HG03095 (cell line): ENCODE measurements around the gene UGT1A7.
"Not testable (repeated sequence)": the region's sequence is repeated elsewhere in the genome, so short reads cannot be mapped to it uniquely, and the experiment has no call there.

Experiments
- ATAC-seq: cut with Tn5 transposase; IDR thresholded peaks from one replicate; pipeline ENCODE4 v1.9.1; 2021; ENCODE audit warnings: moderate library complexity; ENCODE audit not compliant: unreplicated experiment

The UGT1A7 gene

GRCh38 chr2:233681521-233682099 is at the start of gene UGT1A7:
Gene UGT1A7, plus strand, starts transcription at chr2:233681901. Its CDS starts 37 bp downstream, at chr2:233681938.
- no peak for ATAC-seq

GRCh38 chr2:233636306-233636705 is 45.4 kb upstream of the UGT1A7 start, which contains the start of gene UGT1A10:
Gene UGT1A10, plus strand, starts transcription at chr2:233636448. Its CDS starts 75 bp downstream, at chr2:233636523.
- not testable (repeated sequence) for ATAC-seq

GRCh38 chr2:233638836-233639235 is 42.9 kb upstream of the UGT1A7 start:
- ATAC-seq, result no peak

DNA sequence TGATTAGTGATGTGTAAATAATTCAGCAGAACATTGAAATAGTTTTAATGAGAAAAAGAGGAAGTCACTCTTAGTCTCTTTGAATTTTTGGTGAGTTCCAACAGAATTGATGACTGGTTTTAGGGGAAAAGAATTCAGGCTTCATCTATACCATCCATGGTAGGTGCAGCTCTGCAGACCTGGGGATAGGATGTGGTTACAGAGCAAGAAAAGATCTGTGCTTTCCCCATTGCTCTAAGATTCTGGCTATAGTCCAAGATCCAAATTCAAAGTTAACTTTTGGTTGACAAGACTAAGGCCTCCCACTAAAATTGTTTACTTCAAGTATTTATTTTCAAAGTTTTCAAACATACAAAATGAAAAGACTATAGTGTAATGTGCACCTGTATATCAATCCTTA is 41.8 kb upstream of the UGT1A7 start:
- ATAC-seq, result no peak

- no peak for ATAC-seq
These were observed 38.6 kb upstream of the UGT1A7 start for GRCh38 chr2:233643128-233643527.

- ATAC-seq, result not testable (repeated sequence)
These were observed 35.7 kb upstream of the UGT1A7 start for GRCh38 chr2:233646033-233646432.

DNA sequence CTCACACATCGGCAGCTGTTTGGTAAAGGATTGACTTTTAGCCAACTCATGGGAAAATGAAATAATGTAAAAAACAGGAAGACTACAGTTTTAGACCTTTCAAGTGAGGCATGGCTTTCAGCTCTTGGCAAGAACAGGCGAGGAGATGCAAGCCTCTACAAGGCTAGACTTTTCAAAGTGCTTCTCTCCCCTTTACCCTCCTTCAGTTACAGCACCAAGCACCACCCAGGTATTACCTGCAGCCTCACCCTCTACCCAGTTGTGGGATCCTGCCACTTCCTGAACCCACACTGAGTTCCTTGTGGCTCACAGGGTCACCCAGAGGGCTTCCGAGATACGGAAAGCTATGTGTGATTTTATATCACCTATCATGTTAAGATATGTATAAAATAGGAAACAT is 30.7 kb upstream of the UGT1A7 start:
- no peak for ATAC-seq

DNA sequence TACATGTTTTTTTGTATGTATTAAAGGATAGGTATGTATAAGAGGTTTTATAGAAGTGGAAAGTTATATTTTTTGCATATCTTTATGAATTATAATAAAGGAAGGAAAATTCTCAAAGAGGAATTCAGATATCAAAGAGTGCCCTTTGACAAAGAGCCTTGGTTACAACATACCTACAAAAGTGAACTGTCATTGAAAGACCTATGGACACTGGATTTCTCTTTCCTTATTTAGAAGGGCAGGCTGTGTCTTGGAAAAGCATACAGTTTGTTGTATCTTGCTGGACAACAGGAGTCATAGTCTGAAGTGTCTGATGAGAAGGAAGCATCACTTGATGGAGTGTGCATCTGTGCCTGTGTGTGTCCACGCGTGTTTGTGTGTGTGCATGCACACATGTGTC is 30.3 kb upstream of the UGT1A7 start:
- no peak for ATAC-seq

GRCh38 chr2:233654501-233654900 is 27.2 kb upstream of the UGT1A7 start:
- no peak for ATAC-seq

- ATAC-seq, result no peak
These were observed 26.7 kb upstream of the UGT1A7 start for GRCh38 chr2:233655043-233655442.

DNA sequence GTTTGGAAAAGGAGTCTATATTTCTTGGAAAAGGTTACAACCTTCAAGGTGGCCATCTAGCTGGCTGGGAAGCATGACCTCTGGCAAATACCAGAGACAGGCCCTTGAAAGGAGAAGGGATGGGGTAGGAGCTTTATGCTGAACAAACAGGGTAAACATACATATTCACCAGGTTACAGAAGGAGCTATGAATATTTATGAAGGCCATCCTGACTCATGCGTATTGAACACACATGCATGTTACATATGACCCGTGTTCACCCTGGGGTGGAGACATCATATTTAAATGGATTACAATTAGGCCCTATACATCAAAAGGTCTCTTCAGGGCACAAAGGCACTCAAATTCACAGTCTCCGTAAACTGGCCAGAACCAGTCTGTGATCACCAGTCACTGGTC is 25.8 kb upstream of the UGT1A7 start:
- not testable (repeated sequence) for ATAC-seq

- ATAC-seq, result no peak
These were observed 25.3 kb upstream of the UGT1A7 start for GRCh38 chr2:233656443-233656842.

- ATAC-seq, result no peak
These were observed 23.1 kb upstream of the UGT1A7 start for GRCh38 chr2:233658610-233659009.

- ATAC-seq, result no peak
These were observed 17.8 kb upstream of the UGT1A7 start for GRCh38 chr2:233663911-233664310.

DNA sequence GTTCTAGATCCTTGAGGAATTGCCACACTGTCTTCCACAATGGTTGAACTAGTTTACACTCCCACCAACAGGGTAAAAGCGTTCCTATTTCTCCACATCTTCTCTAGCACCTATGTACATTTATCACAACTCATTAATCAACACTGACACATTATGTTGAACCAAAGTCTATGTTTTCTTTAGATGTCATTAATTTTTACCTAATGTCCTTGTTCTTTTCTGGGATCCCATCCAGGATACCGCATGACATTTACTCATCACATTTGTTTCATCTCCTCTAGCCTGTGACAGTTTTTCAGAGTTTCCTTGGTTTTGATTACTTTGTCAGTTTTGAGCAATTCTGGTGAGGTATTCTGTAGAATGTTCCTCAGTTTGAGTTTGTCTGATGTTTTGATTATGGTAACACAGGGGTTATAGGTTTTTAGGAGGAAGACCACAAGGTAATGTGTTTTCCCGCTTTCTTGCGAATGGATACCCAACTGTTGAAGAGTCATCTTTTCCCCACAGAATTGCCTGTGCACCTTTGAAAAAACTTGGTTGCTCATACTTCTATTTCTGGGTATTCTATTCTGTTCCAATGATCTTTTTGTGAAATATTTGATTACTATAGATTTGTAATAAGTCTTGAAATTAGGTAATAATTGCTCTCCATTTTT is 13.0 kb upstream of the UGT1A7 start:
- ATAC-seq, result no peak

DNA sequence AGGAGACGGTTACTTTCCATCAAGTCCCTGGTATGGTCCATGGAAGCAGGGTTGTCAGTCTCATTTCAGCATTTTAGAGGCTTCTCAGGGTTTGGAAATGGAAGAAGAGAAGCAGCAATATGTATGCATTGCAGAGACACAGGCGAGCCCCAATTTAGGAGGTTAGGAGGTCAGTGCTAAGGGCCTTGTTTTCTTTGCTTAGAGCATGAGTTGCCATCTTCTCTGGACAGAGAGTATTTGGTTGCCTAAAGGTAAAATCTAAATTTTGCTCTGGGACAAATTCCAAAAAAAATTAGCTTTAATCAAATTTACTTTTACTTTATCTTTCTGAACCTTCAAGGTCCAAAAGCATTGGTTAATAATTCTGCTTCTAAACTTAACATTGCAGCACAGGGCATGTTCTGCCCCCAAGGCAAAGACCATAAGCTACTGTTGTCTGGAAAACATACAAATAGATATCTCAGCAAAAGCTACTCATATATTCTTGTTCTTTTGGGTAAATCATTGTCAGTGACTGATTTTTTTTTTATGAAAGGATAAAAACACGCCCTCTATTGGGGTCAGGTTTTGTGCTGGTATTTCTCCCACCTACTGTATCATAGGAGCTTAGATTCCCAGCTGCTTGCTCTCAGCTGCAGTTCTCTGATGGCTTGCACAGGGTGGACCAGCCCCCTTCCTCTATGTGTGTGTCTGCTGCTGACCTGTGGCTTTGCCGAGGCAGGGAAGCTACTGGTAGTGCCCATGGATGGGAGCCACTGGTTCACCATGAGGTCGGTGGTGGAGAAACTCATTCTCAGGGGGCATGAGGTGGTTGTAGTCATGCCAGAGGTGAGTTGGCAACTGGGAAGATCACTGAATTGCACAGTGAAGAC is 10.2 kb upstream of the UGT1A7 start, which contains the start of gene UGT1A9:
TSS of gene UGT1A9 (plus strand) at position 609 of the 872 bp plus-strand sequence. CDS start at position 646, 37 bp downstream.
- no peak for ATAC-seq

- no peak for ATAC-seq
These were observed 8.8 kb upstream of the UGT1A7 start for GRCh38 chr2:233672886-233673285.

DNA sequence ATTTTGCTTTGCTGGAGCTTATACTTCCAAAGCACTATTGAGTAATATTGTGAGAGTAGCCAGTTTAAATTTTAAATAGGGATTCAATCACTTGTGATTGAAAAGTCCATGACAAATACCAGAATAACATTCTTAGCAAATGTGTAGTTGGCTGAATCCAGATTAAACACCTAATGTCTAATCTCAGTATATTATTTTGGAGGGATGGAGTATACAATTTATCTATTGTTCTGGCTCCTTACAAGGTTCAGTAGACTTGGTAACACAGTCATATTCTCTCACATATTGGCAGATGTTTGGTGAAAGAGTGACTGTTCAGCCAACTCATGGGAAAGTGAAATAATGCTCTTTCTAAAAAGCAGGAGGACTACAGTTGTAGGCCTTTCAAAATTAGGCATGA is 7.8 kb upstream of the UGT1A7 start:
- ATAC-seq, result no peak

- no peak for ATAC-seq
These were observed 7.4 kb upstream of the UGT1A7 start for GRCh38 chr2:233674314-233674713.

GRCh38 chr2:233674995-233675394 is 6.7 kb upstream of the UGT1A7 start:
- ATAC-seq, result no peak

- no peak for ATAC-seq
These were observed 5.7 kb upstream of the UGT1A7 start for GRCh38 chr2:233676046-233676445.

GRCh38 chr2:233679196-233679595 is 2.5 kb upstream of the UGT1A7 start:
- ATAC-seq, result no peak
